HepG2 (cell line): ENCODE data around the gene CARMIL1. TPM values are rescaled to one million over a fixed set of nuclear protein-coding genes. Genes with fewer than 3 reads are reported as not detected.

Source experiments
- ATAC-seq: fragments of 200-7000 bp; cut with Tn5 transposase; 3 replicates; pipeline ENCODE4 v1.9.1; 2020; ENCODE audit warnings: mild to moderate bottlenecking, moderate library complexity
- BruUV-seq: library from RNA; stranded (reverse); fragments of 400-500 nt; replicated peaks from 2 replicates; lab custom pipeline; 2021; lab: Mats Ljungman, UMichigan
- CTCF ChIA-PET: fragments of 300-600 bp; formaldehyde crosslinking; extraction: SDS; loops from one replicate; lab custom pipeline; 2021; ENCODE audit warnings: low total read pairs, inconsistent platforms, low intra/inter-chr PET ratio; lab: Yijun Ruan, JAX
- POLR2A ChIA-PET: fragments of 350-600 bp; sonication (Branson Sonifier 250); formaldehyde crosslinking; loops from one replicate; lab custom pipeline; 2020; ENCODE audit warnings: antibody characterized with exemption, inconsistent platforms; lab: Yijun Ruan, JAX
- DNase-seq: peaks from one replicate; pipeline ENCODE4 v3.0.0-alpha.2; 2015; ENCODE audit warnings: low spot score
- FAIRE-seq: peaks from 3 replicates; lab custom pipeline; 2011; peaks lifted over from hg19 to GRCh38; lab: Jason Lieb, UNC
- H2AFZ ChIP-seq: one replicate; pipeline ENCODE4 v1.6.1; 2011; ENCODE audit warnings: low read length, inconsistent platforms
- H3K27ac ChIP-seq: fragments of 300-600 bp; 3 replicates; pipeline ENCODE4 v1.8.0; 2011; ENCODE audit warnings: mixed run types, mild to moderate bottlenecking, mixed read lengths, low read length, inconsistent platforms; ENCODE audit not compliant: insufficient read depth; ENCODE audit errors: extremely low read length
- H3K27me3 ChIP-seq, 2 experiments: fragments of 200-600 bp in 1 of 2; 2 replicates in 1 of 2; 3 replicates in 1 of 2; pipeline versions ENCODE4 v1.6.0 to v1.8.0; 2011; ENCODE audit warnings: low read length in 2 of 2, mild to moderate bottlenecking in 2 of 2, moderate library complexity in 2 of 2, inconsistent platforms in 1 of 2; ENCODE audit not compliant: insufficient read depth in 2 of 2, control insufficient read depth in 1 of 2
- H3K36me3 ChIP-seq, 2 experiments: fragments of 200-600 bp in 1 of 2; replicated peaks in 1 of 2; 2 replicates in 1 of 2; 3 replicates in 1 of 2; pipeline versions ENCODE4 v1.5.1 to v1.8.0; 2011; ENCODE audit warnings: low read length in 2 of 2, inconsistent platforms in 1 of 2; ENCODE audit not compliant: insufficient read depth in 2 of 2, control insufficient read depth in 1 of 2
- H3K4me1 ChIP-seq: 2 replicates; pipeline ENCODE4 v1.5.1; 2012; ENCODE audit warnings: low read length, inconsistent platforms; ENCODE audit not compliant: insufficient read depth
- H3K4me2 ChIP-seq: 2 replicates; pipeline ENCODE4 v1.6.0; 2011; ENCODE audit warnings: low read depth, low read length, inconsistent platforms
- H3K4me3 ChIP-seq, 3 experiments: fragments of 200-600 bp in 1 of 3; sonication (generic), shearing (Covaris generic) in 1 of 3; replicated peaks in 1 of 3; 2 replicates each; pipeline ENCODE4 v1.5.1; 2011 to 2016; ENCODE audit warnings: low read length in 3 of 3, inconsistent platforms in 2 of 3, low read depth in 2 of 3, mild to moderate bottlenecking in 2 of 3, control low read depth in 1 of 3, mixed read lengths in 1 of 3; ENCODE audit not compliant: insufficient read depth in 1 of 3
- H3K79me2 ChIP-seq: one replicate; pipeline ENCODE4 v1.6.1; 2011; ENCODE audit warnings: low read length, inconsistent platforms; ENCODE audit not compliant: insufficient read depth
- H3K9ac ChIP-seq: 2 replicates; pipeline ENCODE4 v1.6.0; 2011; ENCODE audit warnings: mild to moderate bottlenecking, low read depth, low read length, inconsistent platforms; ENCODE audit not compliant: insufficient read depth
- H3K9me3 ChIP-seq: 2 replicates; pipeline ENCODE4 v1.5.1; 2012; ENCODE audit warnings: mild to moderate bottlenecking, low read length
- H4K20me1 ChIP-seq: 2 replicates; pipeline ENCODE4 v1.6.0; 2011; ENCODE audit warnings: inconsistent platforms, mild to moderate bottlenecking, low read length, moderate library complexity; ENCODE audit not compliant: insufficient read depth
- HDAC1 ChIP-seq: sonication (generic); formaldehyde crosslinking; IDR thresholded peaks from 2 replicates; pipeline ENCODE4 v1.5.1; 2020; ENCODE audit warnings: mild to moderate bottlenecking, missing genetic modification reagents
- HNRNPK ChIP-seq: fragments of 200-400 bp; formaldehyde crosslinking; IDR thresholded peaks from 2 replicates; pipeline ENCODE4 v1.6.1; 2018; ENCODE audit warnings: low read length, low read depth, moderate library complexity, mild to moderate bottlenecking; ENCODE audit not compliant: poor library complexity, severe bottlenecking
- KLF12 ChIP-seq: sonication (generic); formaldehyde crosslinking; IDR thresholded peaks from 2 replicates; pipeline ENCODE4 v1.4.0; 2020; ENCODE audit warnings: missing genetic modification reagents, borderline replicate concordance
- MAZ ChIP-seq, 2 experiments: sonication (generic) in 1 of 2; formaldehyde crosslinking in 1 of 2; IDR thresholded peaks; 2 replicates each; pipeline versions ENCODE4 v1.5.0 to v1.6.1; 2012 to 2020; ENCODE audit warnings: low read depth in 2 of 2, mild to moderate bottlenecking in 2 of 2, borderline replicate concordance in 1 of 2, improper control_type of control experiment in 1 of 2, low read length in 1 of 2, missing genetic modification reagents in 1 of 2, moderate library complexity in 1 of 2
- NFYC ChIP-seq: IDR thresholded peaks from 2 replicates; pipeline ENCODE4 v1.6.1; 2016; ENCODE audit warnings: missing genetic modification reagents, missing compliant biosample characterization
- PCBP1 ChIP-seq: fragments of 200-400 bp; formaldehyde crosslinking; IDR thresholded peaks from 2 replicates; pipeline ENCODE4 v1.6.1; 2017; ENCODE audit warnings: mild to moderate bottlenecking, low read depth, low read length, borderline replicate concordance
- PCBP2 ChIP-seq: fragments of 200-400 bp; formaldehyde crosslinking; optimal IDR thresholded peaks from 2 replicates; pipeline ENCODE3; 2018; ENCODE audit warnings: low read length, low read depth; ENCODE audit not compliant: poor library complexity, severe bottlenecking
- PRMT3 ChIP-seq: sonication (generic); formaldehyde crosslinking; IDR thresholded peaks from 2 replicates; pipeline ENCODE4 v1.8.1; 2022; ENCODE audit warnings: low read depth, mild to moderate bottlenecking, moderate library complexity, missing genetic modification reagents, borderline replicate concordance
- TRAFD1 ChIP-seq: sonication (generic); formaldehyde crosslinking; IDR thresholded peaks from 2 replicates; pipeline ENCODE4 v1.5.1; 2020; ENCODE audit warnings: missing genetic modification reagents, mild to moderate bottlenecking, borderline replicate concordance
- ZBTB1 ChIP-seq: sonication (generic); formaldehyde crosslinking; IDR thresholded peaks from 2 replicates; pipeline ENCODE4 v1.4.0; 2020; ENCODE audit warnings: missing genetic modification reagents, borderline replicate concordance
- ZNF335 ChIP-seq: sonication (generic); formaldehyde crosslinking; IDR thresholded peaks from 2 replicates; pipeline ENCODE4 v1.4.0; 2020; ENCODE audit warnings: missing genetic modification reagents
- ZNF615 ChIP-seq: sonication (generic); formaldehyde crosslinking; IDR thresholded peaks from 2 replicates; pipeline ENCODE4 v1.5.0; 2020; ENCODE audit warnings: mild to moderate bottlenecking, missing genetic modification reagents, borderline replicate concordance
- ZNF703 ChIP-seq: sonication (generic); formaldehyde crosslinking; IDR thresholded peaks from 2 replicates; pipeline ENCODE4 v1.5.1; 2020; ENCODE audit warnings: missing genetic modification reagents, mild to moderate bottlenecking, moderate library complexity, borderline replicate concordance
- ZNF841 ChIP-seq: sonication (generic); formaldehyde crosslinking; IDR thresholded peaks from 2 replicates; pipeline ENCODE4 v1.8.1; 2023; ENCODE audit warnings: missing genetic modification reagents, borderline replicate concordance
- WGBS: methylation state at CpG from one replicate; pipeline ENCODE4 v1.1.6; 2017; ENCODE audit warnings: low lambda C conversion rate; 5-methylcytosine and 5-hydroxymethylcytosine counted together
- in situ Hi-C: cut with HindIII; loops from 2 replicates; pipeline ENCODE4 v1.10.0; 2017; ENCODE audit warnings: low pct_unique_long_range_greater_than_20kb; ENCODE audit not compliant: extremely low pct_ligation_motif_present
- intact Hi-C: fragments of 100-400 bp; cut with micrococcal nuclease; formaldehyde crosslinking; loops from one replicate; pipeline ENCODE4 v1.10.0; 2022; ENCODE audit not compliant: unreplicated experiment
- polyA plus RNA-seq, 8 experiments: library from polyadenylated mRNA; depleted of rRNA in 3 of 8; stranded (reverse) in 7 of 8; unstranded in 1 of 8; fragments of >200 nt; fragmentation: Illumina TruSeq in 4 of 8; extraction: Trizol in 4 of 8; gene quantifications; 2 replicates each; pipeline versions ENCODE4 v1.2.1 to v1.2.3, GENCODE V29; 2011 to 2016; ENCODE audit warnings: low read depth in 4 of 8, missing spikeins in 1 of 8, mixed read lengths in 1 of 8; ENCODE audit not compliant: insufficient read depth in 1 of 8
- total RNA-seq, 5 experiments: library from RNA; depleted of rRNA; stranded (reverse); fragments of >200 nt; fragmentation: Illumina TruSeq; extraction: Trizol; gene quantifications; 2 replicates each; pipeline ENCODE4 v1.2.3, GENCODE V29; 2016; ENCODE audit warnings: low read depth in 1 of 5

The CARMIL1 gene
- total and polyA plus RNA-seq, 2 of the 13 experiments (the other 11 are each of a cell fraction or from before 2014, with no cell fraction given): 1.8 to 2.6 TPM

GRCh38 chr6:25450469-25451198 is 171.5 kb downstream of the CARMIL1 start:
- CTCF ChIA-PET: no interaction called here
- no TSS peak for BruUV-seq
- H3K79me2 ChIP-seq: no peaks in the 10 kb centered on the region
- H4K20me1 ChIP-seq: no peaks in the 10 kb centered on the region
- H3K9me3 ChIP-seq: peaks cover 7% of the 10 kb centered on the region; the same call in 1 of the 2 replicates
- no peak overlapping the region for H2AFZ ChIP-seq
- H3K27me3 ChIP-seq: no peaks in the 10 kb centered on the region
- DNase-seq (no peak), FAIRE-seq (no peak), ATAC-seq (no peak)
- H3K4me1 ChIP-seq: no peaks in the 10 kb centered on the region
- H3K9ac ChIP-seq: no peak overlapping the region
- POLR2A ChIA-PET: no interaction called here
- H3K4me3 ChIP-seq: no peak overlapping the region
- in situ Hi-C loops: no loop called here
- H3K36me3 ChIP-seq: no peaks in the 10 kb centered on the region
- no peak for TF ChIP-seq NFYC (CRISPR knock-in tag)
- peak; percentile 85 for TF ChIP-seq PCBP2
- TF ChIP-seq HNRNPK: peak; percentile 98
- 0 out of 2 replicates have a peak, but pooled peaks have one; percentile 57 for TF ChIP-seq PCBP1
- TF ChIP-seq PRMT3: no peak
- intact Hi-C loops: no loop called here
- no peak overlapping the region for H3K27ac ChIP-seq
- no peak overlapping the region for H3K4me2 ChIP-seq

GRCh38 chr6:25452031-25452430 is 172.9 kb downstream of the CARMIL1 start:
- DNase-seq (no peak), FAIRE-seq (no peak), ATAC-seq (no peak)
- Histone ChIP-seq H3K36me3 (no peaks in the 10 kb centered on the region), H3K27ac (no peak overlapping the region), H3K9ac (no peak overlapping the region), H3K9me3 (no peaks in the 10 kb centered on the region), H3K4me1 (no peaks in the 10 kb centered on the region), H3K79me2 (no peaks in the 10 kb centered on the region), H3K27me3 (no peaks in the 10 kb centered on the region), H2AFZ (no peak overlapping the region), H3K4me3 (no peak overlapping the region), H4K20me1 (no peaks in the 10 kb centered on the region), H3K4me2 (no peak overlapping the region)
- ChIA-PET CTCF (no interaction called here), POLR2A (no interaction called here)
- WGBS: 61% methylated on average over 3 of the region's 3 CpGs
- BruUV-seq: no TSS peak
- intact Hi-C loops (no loop called here), in situ Hi-C loops (no loop called here)
- TF ChIP-seq ZBTB1 (CRISPR knock-in tag) (no peak), ZNF335 (no peak), ZNF615 (CRISPR knock-in tag) (no peak), MAZ (IDR thresholded peaks at IDR 0.05; ENCODE audit: borderline replicate concordance, low read depth, low read length) (no peak), MAZ (CRISPR knock-in tag; IDR thresholded peaks at IDR 0.05; ENCODE audit: low read depth) (no peak), ZNF841 (CRISPR knock-in tag) (no peak), HDAC1 (CRISPR knock-in tag) (no peak), TRAFD1 (no peak), KLF12 (no peak), ZNF703 (CRISPR knock-in tag) (no peak)
